SK-N-SH treated with all-trans-retinoic acid at 6 μM for 48 hours (cell line): ENCODE data around the gene MCM5.

Experiments
- ATAC-seq: fragments of 200-7000 bp; cut with Tn5 transposase; 3 replicates; pipeline ENCODE4 v1.9.1; 2020; ENCODE audit warnings: mild to moderate bottlenecking, moderate library complexity
- ARNTL ChIP-seq: fragments of 450-650 bp; formaldehyde crosslinking; IDR thresholded peaks from 2 replicates; pipeline ENCODE4 v1.5.0; 2020; ENCODE audit warnings: low read depth, mild to moderate bottlenecking, moderate library complexity, borderline replicate concordance
- BACH2 ChIP-seq: fragments of 250-450 bp; sonication (Bioruptor Pico); IDR thresholded peaks from 2 replicates; pipeline ENCODE4 v1.9.0; 2021; ENCODE audit warnings: mild to moderate bottlenecking, borderline replicate concordance
- CSDC2 ChIP-seq: fragments of 250-450 bp; sonication (Bioruptor Pico); IDR thresholded peaks from 2 replicates; pipeline ENCODE4 v1.5.0; 2020; ENCODE audit warnings: mild to moderate bottlenecking, moderate library complexity
- ESRRG ChIP-seq: fragments of 250-450 bp; sonication (Bioruptor Pico); IDR thresholded peaks from 2 replicates; pipeline ENCODE4 v1.6.1; 2021; ENCODE audit warnings: mild to moderate bottlenecking
- GLIS3 ChIP-seq: fragments of 250-450 bp; sonication (Bioruptor Pico); IDR thresholded peaks from 2 replicates; pipeline ENCODE4 v1.5.0; 2020; ENCODE audit warnings: mild to moderate bottlenecking, moderate library complexity
- ISL1 ChIP-seq: fragments of 250-450 bp; sonication (Bioruptor Pico); IDR thresholded peaks from 2 replicates; pipeline ENCODE4 v2.1.2; 2022; ENCODE audit warnings: mild to moderate bottlenecking, moderate library complexity
- OSR1 ChIP-seq: fragments of 250-450 bp; sonication (Bioruptor Pico); IDR thresholded peaks from 2 replicates; pipeline ENCODE4 v1.8.0; 2022; ENCODE audit warnings: moderate library complexity, mild to moderate bottlenecking, inconsistent platforms
- PPARA ChIP-seq: fragments of 250-450 bp; sonication (Bioruptor Pico); IDR thresholded peaks from 2 replicates; pipeline ENCODE4 v1.5.0; 2020; ENCODE audit warnings: mild to moderate bottlenecking, borderline replicate concordance
- RARB ChIP-seq: fragments of 250-450 bp; sonication (Bioruptor Pico); IDR thresholded peaks from 2 replicates; pipeline ENCODE4 v1.8.0; 2021; ENCODE audit warnings: mild to moderate bottlenecking, moderate library complexity
- TCF4 ChIP-seq: fragments of 250-450 bp; sonication (Bioruptor Pico); IDR thresholded peaks from 2 replicates; pipeline ENCODE4 v1.8.0; 2021; ENCODE audit warnings: mild to moderate bottlenecking, moderate library complexity, borderline replicate concordance
- TOX ChIP-seq: fragments of 250-450 bp; sonication (Bioruptor Pico); IDR thresholded peaks from 2 replicates; pipeline ENCODE4 v1.8.0; 2021; ENCODE audit warnings: mild to moderate bottlenecking, moderate library complexity, borderline replicate concordance
- ZC3H10 ChIP-seq: fragments of 250-450 bp; sonication (Bioruptor Pico); IDR thresholded peaks from 2 replicates; pipeline ENCODE4 v1.5.1; 2021; ENCODE audit warnings: mild to moderate bottlenecking, moderate library complexity
- ZFP30 ChIP-seq: fragments of 450-650 bp; formaldehyde crosslinking; IDR thresholded peaks from 2 replicates; pipeline ENCODE4 v1.5.0; 2022; ENCODE audit warnings: mild to moderate bottlenecking, moderate library complexity
- ZNF565 ChIP-seq: fragments of 450-650 bp; formaldehyde crosslinking; conservative IDR thresholded peaks from 2 replicates; pipeline ENCODE4 v1.5.0; 2020; ENCODE audit warnings: low read depth, mild to moderate bottlenecking, moderate library complexity
- ZNF70 ChIP-seq: fragments of 450-650 bp; formaldehyde crosslinking; IDR thresholded peaks from 2 replicates; pipeline ENCODE4 v1.5.0; 2020; ENCODE audit warnings: mild to moderate bottlenecking, moderate library complexity
- TF ChIP-seq, protein P1 (sequence below): fragments of 250-450 bp; sonication (Bioruptor Pico); IDR thresholded peaks from 2 replicates; pipeline ENCODE4 v1.5.1; 2020; ENCODE audit warnings: low read depth, mild to moderate bottlenecking, moderate library complexity
- TF ChIP-seq, protein P2 (sequence below): fragments of 250-450 bp; sonication (Bioruptor Pico); IDR thresholded peaks from 2 replicates; pipeline ENCODE4 v1.8.0; 2021; ENCODE audit warnings: low read depth, mild to moderate bottlenecking, moderate library complexity, borderline replicate concordance
- TF ChIP-seq, protein P3 (sequence below): fragments of 250-450 bp; sonication (Bioruptor Pico); IDR thresholded peaks from 2 replicates; pipeline ENCODE4 v1.8.0; 2020; ENCODE audit warnings: mild to moderate bottlenecking, moderate library complexity, borderline replicate concordance
- TF ChIP-seq, protein P4 (sequence below): fragments of 250-450 bp; sonication (Bioruptor Pico); IDR thresholded peaks from 2 replicates; pipeline ENCODE4 v1.5.0; 2020; ENCODE audit warnings: mild to moderate bottlenecking, moderate library complexity
- TF ChIP-seq, protein P5 (sequence below): fragments of 250-450 bp; sonication (Bioruptor Pico); IDR thresholded peaks from 2 replicates; pipeline ENCODE4 v1.5.1; 2021; ENCODE audit warnings: mild to moderate bottlenecking, moderate library complexity

The MCM5 gene

DNA sequence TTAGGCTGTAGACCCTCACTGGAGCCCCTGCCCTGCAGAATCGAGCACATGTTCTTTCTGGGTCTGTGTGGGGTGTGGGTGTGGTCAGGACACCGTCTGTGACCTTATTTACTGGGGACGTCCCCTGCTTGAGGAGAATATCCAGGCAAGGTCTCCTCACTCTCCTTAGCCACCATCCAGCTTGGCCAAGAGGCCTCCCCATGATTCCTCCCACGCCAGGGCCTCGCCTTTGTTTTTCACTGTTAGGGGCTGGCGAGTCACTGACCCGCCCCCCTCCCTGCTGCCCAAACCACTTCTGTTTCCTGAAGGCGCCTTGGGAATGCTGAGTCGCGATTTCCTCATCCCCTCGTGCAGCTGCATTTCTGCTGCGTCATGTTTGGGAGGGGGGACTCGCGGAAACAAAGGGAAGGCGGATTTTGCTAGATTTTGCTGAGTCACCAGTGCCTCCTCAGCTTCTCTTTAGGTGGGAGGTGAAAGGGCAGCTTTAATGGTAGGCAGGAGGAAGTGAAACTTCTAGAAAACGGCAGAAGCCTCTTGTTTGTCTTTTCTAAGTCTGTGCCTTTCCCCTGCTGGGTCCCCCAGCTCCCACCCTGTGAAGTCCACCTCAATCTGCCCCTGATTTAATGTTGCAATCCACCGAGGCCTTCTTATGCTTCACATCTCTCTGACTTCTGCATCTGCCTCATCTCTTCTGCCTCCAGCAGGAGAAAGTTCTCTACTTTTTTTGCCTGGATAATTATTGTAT is 23.0 kb upstream of the MCM5 start (continued):
- no peak for TF ChIP-seq PPARA
- TF ChIP-seq ZC3H10 (CRISPR knock-in tag): no peak
- no peak for TF ChIP-seq ZNF565
- TF ChIP-seq, protein P1, sequence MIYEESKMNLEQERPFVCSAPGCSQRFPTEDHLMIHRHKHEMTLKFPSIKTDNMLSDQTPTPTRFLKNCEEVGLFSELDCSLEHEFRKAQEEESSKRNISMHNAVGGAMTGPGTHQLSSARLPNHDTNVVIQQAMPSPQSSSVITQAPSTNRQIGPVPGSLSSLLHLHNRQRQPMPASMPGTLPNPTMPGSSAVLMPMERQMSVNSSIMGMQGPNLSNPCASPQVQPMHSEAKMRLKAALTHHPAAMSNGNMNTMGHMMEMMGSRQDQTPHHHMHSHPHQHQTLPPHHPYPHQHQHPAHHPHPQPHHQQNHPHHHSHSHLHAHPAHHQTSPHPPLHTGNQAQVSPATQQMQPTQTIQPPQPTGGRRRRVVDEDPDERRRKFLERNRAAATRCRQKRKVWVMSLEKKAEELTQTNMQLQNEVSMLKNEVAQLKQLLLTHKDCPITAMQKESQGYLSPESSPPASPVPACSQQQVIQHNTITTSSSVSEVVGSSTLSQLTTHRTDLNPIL (CRISPR knock-in tag): no peak
- peak; percentile 33; the same call in 1 of the 2 replicates for TF ChIP-seq BACH2 (CRISPR knock-in tag)
- no peak for TF ChIP-seq ZFP30 (CRISPR knock-in tag)
- TF ChIP-seq ISL1 (CRISPR knock-in tag): no peak
- TF ChIP-seq ZNF70 (CRISPR knock-in tag): no peak
- TF ChIP-seq, all 23 proteins: peak for 2

DNA sequence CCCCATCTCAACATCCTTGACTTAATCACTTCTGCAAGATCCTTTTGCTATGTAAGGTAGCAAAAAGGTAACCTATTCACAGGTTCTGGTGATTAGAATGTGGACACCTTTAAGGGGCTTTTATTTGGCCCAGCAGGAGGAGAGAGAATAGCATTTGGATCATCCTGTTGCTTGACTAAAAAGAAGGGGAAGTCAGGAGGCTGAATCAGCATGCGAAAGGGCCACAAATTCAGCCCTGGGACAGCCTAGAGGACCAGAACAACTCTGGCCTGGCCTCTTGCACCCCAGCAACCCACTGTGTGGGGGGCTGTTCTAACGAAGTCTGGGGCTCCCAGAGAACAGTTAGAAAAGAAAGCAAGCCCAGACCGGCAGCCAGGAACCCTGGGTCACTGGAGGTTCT is 22.2 kb upstream of the MCM5 start:
- ATAC-seq: no peak
- TF ChIP-seq, protein P2, sequence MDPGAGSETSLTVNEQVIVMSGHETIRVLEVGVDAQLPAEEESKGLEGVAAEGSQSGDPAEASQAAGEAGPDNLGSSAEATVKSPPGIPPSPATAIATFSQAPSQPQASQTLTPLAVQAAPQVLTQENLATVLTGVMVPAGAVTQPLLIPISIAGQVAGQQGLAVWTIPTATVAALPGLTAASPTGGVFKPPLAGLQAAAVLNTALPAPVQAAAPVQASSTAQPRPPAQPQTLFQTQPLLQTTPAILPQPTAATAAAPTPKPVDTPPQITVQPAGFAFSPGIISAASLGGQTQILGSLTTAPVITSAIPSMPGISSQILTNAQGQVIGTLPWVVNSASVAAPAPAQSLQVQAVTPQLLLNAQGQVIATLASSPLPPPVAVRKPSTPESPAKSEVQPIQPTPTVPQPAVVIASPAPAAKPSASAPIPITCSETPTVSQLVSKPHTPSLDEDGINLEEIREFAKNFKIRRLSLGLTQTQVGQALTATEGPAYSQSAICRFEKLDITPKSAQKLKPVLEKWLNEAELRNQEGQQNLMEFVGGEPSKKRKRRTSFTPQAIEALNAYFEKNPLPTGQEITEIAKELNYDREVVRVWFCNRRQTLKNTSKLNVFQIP (CRISPR knock-in tag): no peak
- TF ChIP-seq, protein P3, sequence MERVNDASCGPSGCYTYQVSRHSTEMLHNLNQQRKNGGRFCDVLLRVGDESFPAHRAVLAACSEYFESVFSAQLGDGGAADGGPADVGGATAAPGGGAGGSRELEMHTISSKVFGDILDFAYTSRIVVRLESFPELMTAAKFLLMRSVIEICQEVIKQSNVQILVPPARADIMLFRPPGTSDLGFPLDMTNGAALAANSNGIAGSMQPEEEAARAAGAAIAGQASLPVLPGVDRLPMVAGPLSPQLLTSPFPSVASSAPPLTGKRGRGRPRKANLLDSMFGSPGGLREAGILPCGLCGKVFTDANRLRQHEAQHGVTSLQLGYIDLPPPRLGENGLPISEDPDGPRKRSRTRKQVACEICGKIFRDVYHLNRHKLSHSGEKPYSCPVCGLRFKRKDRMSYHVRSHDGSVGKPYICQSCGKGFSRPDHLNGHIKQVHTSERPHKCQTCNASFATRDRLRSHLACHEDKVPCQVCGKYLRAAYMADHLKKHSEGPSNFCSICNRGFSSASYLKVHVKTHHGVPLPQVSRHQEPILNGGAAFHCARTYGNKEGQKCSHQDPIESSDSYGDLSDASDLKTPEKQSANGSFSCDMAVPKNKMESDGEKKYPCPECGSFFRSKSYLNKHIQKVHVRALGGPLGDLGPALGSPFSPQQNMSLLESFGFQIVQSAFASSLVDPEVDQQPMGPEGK (CRISPR knock-in tag): no peak
- TF ChIP-seq, protein P4, sequence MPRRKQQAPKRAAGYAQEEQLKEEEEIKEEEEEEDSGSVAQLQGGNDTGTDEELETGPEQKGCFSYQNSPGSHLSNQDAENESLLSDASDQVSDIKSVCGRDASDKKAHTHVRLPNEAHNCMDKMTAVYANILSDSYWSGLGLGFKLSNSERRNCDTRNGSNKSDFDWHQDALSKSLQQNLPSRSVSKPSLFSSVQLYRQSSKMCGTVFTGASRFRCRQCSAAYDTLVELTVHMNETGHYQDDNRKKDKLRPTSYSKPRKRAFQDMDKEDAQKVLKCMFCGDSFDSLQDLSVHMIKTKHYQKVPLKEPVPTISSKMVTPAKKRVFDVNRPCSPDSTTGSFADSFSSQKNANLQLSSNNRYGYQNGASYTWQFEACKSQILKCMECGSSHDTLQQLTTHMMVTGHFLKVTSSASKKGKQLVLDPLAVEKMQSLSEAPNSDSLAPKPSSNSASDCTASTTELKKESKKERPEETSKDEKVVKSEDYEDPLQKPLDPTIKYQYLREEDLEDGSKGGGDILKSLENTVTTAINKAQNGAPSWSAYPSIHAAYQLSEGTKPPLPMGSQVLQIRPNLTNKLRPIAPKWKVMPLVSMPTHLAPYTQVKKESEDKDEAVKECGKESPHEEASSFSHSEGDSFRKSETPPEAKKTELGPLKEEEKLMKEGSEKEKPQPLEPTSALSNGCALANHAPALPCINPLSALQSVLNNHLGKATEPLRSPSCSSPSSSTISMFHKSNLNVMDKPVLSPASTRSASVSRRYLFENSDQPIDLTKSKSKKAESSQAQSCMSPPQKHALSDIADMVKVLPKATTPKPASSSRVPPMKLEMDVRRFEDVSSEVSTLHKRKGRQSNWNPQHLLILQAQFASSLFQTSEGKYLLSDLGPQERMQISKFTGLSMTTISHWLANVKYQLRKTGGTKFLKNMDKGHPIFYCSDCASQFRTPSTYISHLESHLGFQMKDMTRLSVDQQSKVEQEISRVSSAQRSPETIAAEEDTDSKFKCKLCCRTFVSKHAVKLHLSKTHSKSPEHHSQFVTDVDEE (CRISPR knock-in tag): no peak
- TF ChIP-seq, protein P1 (CRISPR knock-in tag): no peak
- TF ChIP-seq ESRRG (CRISPR knock-in tag) (no peak), ZC3H10 (CRISPR knock-in tag) (no peak), CSDC2 (CRISPR knock-in tag) (no peak), RARB (CRISPR knock-in tag) (no peak), ZNF70 (CRISPR knock-in tag) (no peak), GLIS3 (no peak), TOX (CRISPR knock-in tag) (no peak)

DNA sequence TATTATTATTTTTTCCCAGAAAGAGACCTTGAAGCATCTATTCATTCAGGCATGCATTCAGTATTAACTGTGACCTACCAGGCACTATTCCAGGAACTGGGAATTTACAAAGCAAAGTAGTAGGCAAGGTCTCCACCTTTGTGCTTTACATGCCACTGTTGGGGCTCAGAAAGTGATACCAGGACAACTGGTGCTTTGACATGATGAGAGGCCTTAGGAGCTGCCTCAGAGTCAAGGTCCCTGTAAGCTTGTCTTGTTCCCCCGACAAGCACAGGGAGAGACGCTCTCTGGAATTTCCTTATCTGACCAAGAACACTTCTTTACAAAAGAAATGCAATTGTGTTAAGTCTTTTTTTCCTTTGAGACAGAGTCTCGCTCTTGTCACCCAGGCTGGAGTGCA is 21.3 kb upstream of the MCM5 start:
- no peak for TF ChIP-seq TCF4 (CRISPR knock-in tag)
- no peak for TF ChIP-seq ZC3H10 (CRISPR knock-in tag)
- no peak for TF ChIP-seq GLIS3
- TF ChIP-seq ZNF565: no peak
- no peak for TF ChIP-seq ARNTL (CRISPR knock-in tag)
- TF ChIP-seq, protein P5, sequence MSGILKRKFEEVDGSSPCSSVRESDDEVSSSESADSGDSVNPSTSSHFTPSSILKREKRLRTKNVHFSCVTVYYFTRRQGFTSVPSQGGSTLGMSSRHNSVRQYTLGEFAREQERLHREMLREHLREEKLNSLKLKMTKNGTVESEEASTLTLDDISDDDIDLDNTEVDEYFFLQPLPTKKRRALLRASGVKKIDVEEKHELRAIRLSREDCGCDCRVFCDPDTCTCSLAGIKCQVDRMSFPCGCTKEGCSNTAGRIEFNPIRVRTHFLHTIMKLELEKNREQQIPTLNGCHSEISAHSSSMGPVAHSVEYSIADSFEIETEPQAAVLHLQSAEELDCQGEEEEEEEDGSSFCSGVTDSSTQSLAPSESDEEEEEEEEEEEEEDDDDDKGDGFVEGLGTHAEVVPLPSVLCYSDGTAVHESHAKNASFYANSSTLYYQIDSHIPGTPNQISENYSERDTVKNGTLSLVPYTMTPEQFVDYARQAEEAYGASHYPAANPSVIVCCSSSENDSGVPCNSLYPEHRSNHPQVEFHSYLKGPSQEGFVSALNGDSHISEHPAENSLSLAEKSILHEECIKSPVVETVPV (CRISPR knock-in tag): no peak
- no peak for TF ChIP-seq RARB (CRISPR knock-in tag)
- TF ChIP-seq OSR1: no peak
- TF ChIP-seq, protein P2 (CRISPR knock-in tag): no peak
- no peak for TF ChIP-seq TOX (CRISPR knock-in tag)
- no peak for TF ChIP-seq ZNF70 (CRISPR knock-in tag)
- no peak for ATAC-seq
